Ammon's horn (tissue), 1 donor: ENCODE results near the gene ANK3.

Experiments used
- DNase-seq: peaks from one replicate; pipeline ENCODE4 v3.0.0-alpha.2; 2016; ENCODE audit warnings: low spot score

The ANK3 gene

DNA sequence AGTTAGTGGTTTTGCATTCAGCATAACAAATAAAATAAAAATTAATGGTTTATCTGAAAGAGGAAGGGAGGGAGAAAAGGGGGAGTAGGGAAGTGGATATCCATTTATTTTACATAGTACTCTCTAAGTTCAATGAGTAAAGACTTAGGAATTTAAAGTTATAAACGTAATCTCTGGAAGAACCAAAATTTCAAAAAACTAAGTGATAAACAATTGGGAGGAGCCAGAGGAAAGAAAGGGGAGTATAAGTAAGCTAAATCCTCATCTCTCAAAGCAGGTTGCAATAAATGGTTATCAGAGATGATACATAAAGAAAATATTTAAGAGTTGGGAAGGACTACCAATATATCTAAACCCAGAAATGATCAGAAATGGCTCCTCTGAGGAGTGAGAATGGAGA, 46.4 kb downstream of the ANK3 start:
- no peak for DNase-seq

GRCh38 chr10:60341969-60342368, 47.7 kb downstream of the ANK3 start:
- no peak for DNase-seq

- no peak for DNase-seq
These were observed 48.7 kb downstream of the ANK3 start for GRCh38 chr10:60340973-60341372.

DNA sequence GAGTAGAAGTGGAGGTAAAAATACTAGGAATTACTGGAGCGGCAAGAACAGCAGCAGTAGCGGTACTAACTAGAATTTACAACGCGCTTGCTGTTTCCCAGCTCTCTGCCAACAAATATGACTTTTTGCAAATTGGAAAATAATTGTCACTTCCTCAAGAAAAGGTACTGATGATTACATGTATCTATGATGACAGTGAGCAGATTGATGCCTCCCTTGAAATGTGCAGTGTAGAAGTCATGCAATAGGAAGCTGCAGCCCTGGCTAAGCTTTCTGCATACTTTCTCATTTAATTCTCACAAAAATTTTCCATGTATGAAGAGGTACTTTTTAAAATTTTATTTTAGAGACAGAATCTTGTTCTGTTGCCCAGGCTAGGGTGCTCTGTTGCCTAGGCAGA, 49.9 kb downstream of the ANK3 start:
- no peak for DNase-seq

DNA sequence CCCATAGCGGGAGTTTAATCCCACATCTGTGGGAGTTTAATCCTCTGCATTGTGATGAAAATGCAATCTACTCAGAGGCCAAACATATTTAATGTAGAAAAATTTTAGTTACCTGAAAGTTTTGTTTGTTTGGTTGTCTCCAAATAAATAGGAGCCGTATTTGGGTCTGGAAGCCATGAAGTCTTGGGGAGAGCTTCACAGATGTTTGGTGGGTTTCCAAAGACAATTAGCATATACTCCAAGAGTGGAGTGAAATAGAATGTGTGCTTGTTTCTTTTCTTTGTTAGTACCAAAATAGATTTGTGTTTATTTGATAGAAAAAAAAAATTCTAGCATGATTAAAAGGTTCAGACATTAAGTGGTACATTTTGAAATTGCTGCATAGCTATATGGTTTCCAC, 50.9 kb downstream of the ANK3 start:
- no peak for DNase-seq

DNA sequence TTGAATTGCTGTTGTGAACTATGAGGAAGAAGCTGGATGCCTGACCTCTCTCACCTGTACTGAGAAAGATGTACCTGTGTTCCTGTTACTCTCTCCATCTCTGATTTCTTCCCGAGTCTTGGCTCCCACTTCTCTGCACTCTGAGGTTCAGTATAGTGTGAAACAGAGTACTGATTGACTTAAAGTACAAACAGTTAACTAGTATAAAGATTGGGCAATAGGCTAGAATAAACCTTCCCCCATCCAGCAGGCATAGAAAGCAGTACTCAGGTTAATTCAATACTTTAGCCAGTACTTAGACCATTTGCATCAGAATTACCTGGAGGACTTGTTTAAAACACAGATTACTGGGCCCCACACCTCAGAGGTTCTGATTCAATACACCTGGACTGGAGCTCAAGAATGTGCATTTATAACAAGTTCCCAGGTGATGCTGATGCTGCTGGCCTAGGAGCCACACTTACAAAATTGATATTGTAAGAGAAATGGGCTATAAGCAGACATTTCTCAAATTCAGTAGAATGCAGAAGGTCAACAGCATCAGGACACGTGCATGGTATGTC, 51.6 kb downstream of the ANK3 start:
- no peak for DNase-seq

DNA sequence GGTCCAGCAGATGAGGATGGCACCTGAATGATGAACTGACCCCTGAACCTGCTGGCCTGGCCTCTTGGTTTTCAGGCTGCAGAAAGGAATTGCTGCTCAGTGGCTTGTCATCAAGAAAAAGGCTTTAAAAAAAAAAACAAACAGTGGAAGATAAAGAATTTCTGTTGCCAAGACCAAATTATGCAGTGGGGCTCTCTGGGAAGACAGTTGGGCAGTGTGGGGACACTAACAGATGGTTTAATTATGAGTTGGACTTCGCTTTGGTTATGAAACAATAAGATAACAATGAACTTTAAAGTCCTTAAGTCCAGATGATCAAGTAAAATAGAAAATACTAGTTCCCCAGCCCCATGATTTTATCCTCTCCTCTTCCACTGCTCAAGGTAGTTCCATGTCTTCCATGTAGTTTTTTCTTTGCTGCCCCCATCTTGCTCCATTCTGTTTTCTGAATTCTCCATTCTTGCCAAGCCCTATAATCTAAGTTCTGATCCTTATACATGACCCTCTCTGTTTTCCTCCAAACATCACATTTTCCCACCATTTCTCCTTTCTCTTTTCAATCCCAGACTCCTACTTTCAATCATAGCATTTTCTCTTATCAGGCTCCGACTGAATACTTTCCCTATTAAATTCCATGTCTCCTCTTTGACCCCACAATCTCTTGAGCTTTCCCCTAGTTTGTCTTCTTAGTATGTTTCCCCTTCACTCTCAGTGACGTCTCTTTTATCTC, 52.6 kb downstream of the ANK3 start:
- DNase-seq = no peak

DNA sequence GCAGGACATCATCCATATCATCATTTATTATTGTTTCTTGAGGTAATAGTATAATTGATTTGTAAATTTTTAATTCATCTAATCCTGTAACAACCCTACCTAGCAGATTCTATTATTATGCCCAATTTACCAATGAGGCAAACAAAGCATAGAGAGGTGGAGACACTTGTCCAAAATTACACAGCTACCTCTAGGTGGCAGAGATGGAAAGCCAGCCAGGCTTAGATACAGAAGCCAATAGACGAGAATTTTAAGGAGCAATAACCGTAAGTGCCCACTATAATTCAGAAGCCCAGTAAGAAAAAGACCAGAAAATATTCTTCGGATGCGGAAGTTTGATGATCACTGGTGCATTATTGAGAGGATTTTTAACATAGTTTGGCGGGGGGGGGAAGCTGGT, 54.0 kb downstream of the ANK3 start:
- DNase-seq = peak; percentile 44

DNA sequence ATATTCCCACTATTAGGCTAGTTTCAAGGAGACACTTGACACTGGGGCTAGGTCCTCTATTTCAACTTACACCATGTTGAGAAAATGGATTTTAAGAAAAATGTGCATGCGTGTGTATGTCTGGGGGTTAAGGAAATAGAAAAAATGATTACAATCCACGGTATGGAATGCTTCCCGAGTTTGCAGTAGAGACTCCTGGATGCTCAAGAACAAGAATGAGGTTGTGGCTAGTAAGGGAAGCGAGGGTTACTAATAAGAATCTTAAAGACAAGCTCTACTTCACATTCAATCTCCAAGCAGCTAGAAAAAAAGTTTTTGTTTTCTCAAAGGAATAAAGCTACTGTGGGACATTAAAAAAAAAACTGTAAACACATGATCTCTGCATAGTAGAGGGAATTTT, 54.7 kb downstream of the ANK3 start:
- no peak for DNase-seq

DNA sequence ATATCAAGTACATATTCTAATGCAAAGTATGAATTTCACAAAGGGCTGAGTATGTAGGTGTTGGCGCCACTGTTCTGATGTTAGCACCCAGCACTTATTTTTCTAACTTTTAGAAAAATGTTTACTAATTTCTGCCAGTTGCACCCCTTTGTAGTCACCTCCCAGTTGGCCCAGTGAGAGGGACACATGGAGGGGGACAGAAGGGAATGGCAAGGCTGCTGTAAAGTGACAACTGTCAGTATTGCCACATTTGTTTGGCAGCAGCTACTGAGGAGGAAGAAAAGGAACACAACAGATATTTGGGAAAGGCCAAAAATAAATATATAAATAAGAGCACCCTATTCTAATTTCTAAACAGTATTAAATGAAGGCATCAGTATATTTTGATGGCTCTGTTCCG, 57.3 kb downstream of the ANK3 start:
- peak; percentile 52 for DNase-seq

DNA sequence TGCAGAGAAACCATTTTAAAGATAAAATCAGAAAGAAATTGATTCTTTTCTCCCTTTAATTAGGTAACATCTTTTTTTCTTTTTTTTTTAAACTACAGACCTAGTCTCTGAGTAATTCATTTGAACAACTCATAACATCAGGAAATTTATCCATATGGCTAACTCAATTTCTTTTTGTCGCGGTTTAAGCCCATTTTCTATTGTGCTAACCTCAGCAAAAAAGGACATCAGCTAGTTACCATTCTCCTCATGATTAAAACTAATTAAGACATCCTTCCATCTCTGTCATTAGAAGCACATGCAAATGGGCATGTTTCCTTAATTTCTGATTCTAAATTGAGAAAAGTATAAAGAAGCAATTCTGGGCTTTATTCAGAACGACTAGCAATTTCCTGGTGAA, 57.8 kb downstream of the ANK3 start:
- DNase-seq = no peak

DNA sequence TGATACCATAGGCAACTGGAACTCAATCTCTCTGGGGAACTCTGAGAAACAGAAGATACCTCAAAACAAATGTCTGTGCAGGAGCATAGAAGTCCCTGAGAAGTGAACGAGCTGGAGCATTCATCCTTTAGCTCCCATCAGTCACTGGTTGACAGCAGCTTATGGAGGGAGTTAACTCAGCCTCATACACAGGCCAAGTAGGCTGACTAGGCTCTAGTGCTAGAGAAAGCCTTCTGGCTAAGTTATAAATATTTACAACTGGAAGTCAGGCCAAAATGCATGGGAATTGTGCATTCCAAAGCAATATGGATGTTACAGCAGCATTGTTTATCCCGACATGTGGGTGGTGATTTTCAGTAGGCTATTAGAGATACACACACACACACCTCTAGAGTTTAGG, 66.5 kb downstream of the ANK3 start:
- DNase-seq = no peak

DNA sequence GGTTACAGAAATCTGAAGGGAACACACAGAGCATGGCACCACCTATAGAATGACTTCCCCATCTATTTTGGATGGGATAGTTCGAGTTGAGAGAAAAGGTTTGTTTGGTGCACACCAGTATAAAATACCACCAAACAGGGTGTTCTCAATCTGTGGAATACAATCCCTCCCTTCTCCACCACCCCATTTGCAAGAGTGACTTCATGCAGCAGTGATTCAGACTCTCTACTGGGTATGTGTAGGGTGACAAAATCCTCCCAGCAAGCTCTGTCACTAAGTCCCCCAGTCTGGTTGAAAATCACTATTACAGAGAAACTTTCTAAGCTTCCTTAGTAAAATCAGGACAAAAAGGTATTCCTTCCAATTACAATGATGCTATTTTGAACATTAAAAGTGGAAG, 69.0 kb downstream of the ANK3 start:
- DNase-seq = no peak

DNA sequence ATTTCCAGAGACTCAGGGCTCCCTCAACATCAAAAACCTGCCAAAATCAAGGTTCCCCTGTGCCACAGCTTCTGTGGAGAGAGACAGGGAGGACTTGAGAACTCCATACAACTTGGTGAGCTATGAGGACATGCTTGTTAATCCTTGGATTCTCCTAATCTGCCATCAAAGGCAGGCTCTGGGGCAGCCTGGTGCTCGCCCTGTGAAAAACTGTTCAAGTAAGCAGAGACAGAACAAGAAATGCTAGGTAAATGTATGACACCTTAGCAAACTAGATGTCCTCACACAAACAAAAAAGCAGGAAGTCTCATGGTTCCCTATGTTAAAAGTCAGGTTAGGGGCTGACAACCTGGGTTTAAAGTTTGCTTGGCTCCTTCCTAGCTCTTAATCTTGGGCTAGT, 73.6 kb downstream of the ANK3 start:
- no peak for DNase-seq

GRCh38 chr10:60315311-60315710, 74.4 kb downstream of the ANK3 start:
- peak; percentile 1 for DNase-seq

DNA sequence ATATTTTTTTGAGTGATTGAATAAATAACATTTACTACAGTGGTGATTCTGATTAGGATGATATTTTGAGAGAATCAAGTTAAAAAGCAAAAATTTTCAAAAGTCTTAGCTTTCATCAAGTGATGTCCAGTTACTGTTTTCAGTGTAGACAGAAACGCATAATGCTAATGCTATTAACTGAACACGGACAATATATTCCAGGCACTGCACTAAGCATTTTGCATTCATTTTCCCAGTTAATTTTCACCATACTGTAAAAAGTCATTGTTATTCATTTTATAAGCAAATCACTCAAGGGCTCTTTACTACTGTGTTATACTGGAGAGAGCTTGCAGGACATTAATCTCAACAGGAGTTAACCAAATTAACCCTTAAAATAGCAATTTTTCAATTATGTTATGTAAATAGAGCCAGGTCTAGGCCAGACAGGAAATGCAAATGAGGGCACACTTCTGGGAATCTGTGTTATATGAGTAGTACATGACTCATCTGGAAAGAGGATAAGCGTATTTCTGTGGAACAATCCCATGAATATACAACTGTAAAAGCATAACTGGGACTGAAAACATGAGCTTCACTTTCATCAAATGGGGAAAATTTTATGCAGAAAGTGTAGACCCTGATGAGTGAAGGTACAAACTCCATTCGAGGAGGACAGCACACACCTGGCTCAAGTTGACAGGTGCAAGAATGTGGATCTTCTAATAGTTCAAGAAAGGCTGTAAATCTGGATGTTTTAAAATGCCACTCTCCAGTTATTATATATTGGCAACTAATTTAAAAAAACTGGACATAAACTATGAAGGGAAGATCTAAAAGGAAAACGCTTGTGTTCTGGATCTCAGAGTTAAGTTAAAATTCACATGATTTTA, 75.4 kb downstream of the ANK3 start:
- peak; percentile 28 for DNase-seq

- DNase-seq = no peak
These were observed 76.1 kb downstream of the ANK3 start for GRCh38 chr10:60313589-60313952.

DNA sequence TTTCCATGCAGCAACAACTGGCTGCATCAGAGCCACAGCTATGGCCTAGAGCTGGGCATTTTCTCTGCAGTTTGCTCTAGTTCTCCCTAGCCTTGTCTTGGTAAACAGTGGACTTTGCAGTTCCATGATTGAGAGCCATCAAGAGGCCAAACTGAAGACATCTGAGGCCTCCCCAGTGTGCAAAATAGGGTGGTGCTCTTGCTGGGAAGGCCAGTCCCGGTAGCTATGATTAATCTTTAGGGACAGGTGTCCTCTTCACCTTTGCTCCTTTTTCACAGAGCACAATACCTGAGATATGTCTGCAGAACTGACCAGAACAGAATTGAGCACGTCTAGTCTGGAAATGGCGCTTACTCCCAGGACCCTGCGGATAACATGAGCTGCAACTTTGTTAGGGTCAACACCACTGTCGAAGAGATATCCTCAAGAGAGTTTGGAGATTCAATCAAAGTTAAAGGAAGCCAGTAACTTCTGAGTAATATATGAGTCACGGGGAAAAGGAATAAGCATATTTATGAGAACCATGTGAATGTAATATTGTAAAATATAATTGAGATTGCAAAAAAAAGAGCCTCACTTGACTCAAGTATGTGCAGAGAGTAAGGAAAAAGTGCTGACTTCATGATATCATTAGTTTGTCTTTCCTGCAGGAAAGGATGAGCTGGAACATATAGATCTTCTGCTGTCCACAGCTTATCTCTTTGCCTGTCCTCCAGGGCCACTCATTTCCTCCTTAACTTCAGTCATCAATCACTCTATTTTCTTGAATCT, 76.7 kb downstream of the ANK3 start:
- peak; percentile 0 for DNase-seq

- DNase-seq = no peak
These were observed 77.9 kb downstream of the ANK3 start for GRCh38 chr10:60311821-60312220.

GRCh38 chr10:60310740-60311139, 78.9 kb downstream of the ANK3 start:
- no peak for DNase-seq

- DNase-seq = no peak
These were observed 79.8 kb downstream of the ANK3 start for GRCh38 chr10:60309891-60310290.

DNA sequence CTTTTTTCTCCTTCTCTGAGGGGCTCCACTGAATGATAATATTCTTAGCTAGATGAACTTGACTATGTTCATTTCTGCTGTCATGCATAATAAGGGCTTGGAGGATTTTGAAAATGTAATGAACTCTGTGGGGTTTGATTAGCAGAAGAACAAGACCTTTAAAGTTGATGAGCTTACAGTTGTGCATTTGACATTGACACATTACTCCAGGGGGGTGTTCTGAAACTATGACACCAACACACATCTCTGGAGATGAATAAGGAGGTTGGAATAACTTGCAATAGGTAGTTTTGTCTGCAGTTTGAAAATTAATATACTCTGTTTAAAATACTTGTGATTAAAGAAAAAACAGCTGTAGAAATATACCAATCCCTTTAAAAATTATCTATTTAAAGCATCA, 80.3 kb downstream of the ANK3 start:
- DNase-seq = no peak
